Measurements from ENCODE around the gene LSMEM2.

GRCh38 chr3:50320853-50321335 lies 42.0 kb downstream of the LSMEM2 start:
- no peak for TF ChIP-seq CTCF (IDR thresholded peaks at IDR 0.05; ENCODE audit: low read depth, low read length)
- TF ChIP-seq POLR2A (IDR thresholded peaks at IDR 0.05; ENCODE audit: extremely low read depth, insufficient read length) = no peak
- peak; percentile 47; the same call in 1 of the 2 replicates for TF ChIP-seq MAX (IDR thresholded peaks at IDR 0.05; ENCODE audit: low read depth, low read length)
